Renal pelvis (tissue), 4 donors: Measurements from ENCODE around the gene GHRL. TPM values are rescaled to one million over a fixed set of nuclear protein-coding genes. Genes with fewer than 3 reads are reported as not detected.
"Not testable (repeated sequence)": the region's sequence is repeated elsewhere in the genome, so short reads cannot be mapped to it uniquely, and the experiment has no call there.

Experiments
- DNase-seq: peaks from one replicate; pipeline ENCODE4 v3.0.0-alpha.2; 2013
- polyA plus RNA-seq, 3 donors: library from polyadenylated mRNA; unstranded; fragments of 120-200 nt; gene quantifications; one replicate each; pipeline ENCODE4 v1.2.1, GENCODE V29; 2013; ENCODE audit not compliant: insufficient read length in 3 of 3

Gene GHRL
- polyA plus RNA-seq, 3 donors = 2.3 to 5.4 (median 3.8) TPM

DNA sequence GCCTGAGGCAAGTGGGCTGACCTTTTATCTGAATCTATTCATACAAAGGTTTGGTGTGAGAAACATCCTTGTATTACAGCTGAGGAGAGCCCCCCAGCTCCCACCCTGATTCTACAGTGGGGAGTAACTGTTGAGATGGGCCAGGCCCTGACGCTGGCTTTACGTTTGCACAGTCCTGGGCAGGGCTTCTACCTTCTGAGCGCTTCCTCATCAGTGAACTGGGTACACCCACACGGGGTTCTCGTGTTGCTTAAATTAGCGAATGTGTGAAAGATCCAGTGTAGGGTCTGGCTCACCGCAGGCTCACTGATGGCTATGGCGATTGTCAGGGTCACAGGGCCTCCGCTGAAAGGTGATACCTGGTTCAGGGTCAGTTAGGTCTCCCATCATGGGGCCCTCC lies 7.3 kb upstream of the GHRL start:
- DNase-seq = no peak

GRCh38 chr3:10299679-10300078 lies 6.9 kb upstream of the GHRL start:
- DNase-seq = no peak

- DNase-seq = no peak
Measured at GRCh38 chr3:10299175-10299574, 6.4 kb upstream of the GHRL start.

DNA sequence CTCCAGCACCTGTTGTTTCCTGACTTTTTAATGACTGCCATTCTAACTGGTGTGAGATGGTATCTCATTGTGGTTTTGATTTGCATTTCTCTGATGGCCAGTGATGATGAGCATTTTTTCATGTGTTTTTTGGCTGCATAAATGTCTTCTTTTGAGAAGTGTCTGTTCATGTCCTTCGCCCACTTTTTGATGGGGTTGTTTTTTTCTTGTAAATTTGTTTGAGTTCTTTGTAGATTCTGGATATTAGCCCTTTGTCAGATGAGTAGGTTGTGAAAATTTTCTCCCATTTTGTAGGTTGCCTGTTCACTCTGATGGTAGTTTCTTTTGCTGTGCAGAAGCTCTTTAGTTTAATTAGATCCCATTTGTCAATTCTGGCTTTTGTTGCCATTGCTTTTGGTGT lies 5.3 kb upstream of the GHRL start:
- not testable (repeated sequence) for DNase-seq

- DNase-seq = no peak
Measured at GRCh38 chr3:10294030-10294586, 1.4 kb upstream of the GHRL start.

GRCh38 chr3:10291641-10292040 lies 1.1 kb downstream of the GHRL start:
- DNase-seq = no peak

DNA sequence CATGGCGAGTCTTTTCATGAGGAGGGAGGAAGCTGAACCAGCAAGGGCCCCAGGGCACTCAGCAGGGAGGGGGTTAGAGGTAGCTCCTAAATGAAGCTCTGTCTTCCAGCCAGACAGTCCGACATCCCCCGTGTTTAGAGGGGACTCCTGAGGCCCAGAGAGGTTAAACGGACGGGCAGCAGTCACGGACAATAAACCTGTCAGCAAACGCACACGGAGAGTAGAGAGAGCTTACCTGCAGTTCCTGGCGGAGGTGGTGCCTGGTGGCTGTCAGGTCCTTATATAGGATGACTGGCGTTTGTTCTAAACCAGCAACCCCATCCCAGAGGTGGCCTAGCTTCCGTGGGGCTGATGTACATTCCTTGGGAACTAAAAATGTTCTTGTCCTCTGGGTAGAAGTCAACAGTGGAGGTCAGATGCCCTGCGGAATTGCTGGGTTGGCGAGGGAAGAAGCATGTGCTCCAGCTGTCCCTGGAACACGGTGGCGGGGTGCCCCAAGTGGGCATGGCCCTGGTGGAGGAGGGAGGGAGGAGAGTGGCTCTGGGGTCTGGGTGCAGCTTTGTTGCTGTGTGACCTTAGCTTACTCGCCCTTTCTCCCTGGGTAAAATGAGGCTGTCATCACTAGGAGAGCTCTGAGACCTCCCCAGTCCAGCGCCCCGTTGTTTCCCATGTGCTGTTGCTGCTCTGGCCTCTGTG lies 2.1 kb downstream of the GHRL start:
- DNase-seq = no peak

- no peak for DNase-seq
Measured at GRCh38 chr3:10289787-10290355, 2.9 kb downstream of the GHRL start.

DNA sequence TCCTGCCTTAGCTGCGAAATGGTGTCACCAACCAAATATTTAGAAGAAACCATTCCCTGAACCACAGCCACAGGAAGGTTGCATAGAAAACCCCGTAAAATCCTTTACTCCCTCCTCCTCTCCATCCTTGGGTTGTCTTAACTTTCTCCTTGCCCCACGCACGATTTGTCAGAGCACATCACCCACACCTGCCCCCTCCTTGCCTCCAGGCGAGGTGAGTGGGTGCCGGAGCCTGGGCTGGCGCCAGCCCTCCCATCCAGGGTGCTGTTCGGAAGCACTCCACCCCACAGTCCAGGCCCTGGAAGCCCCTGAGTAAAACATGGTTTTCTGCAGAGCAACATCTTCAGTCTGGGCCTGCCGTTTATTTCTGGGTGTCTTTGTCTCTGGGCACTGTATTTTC lies 3.7 kb downstream of the GHRL start:
- no peak for DNase-seq

GRCh38 chr3:10288575-10288960 lies 4.2 kb downstream of the GHRL start:
- no peak for DNase-seq

GRCh38 chr3:10287936-10288574 lies 4.7 kb downstream of the GHRL start:
- no peak for DNase-seq

- no peak for DNase-seq
Measured at GRCh38 chr3:10286596-10287295, 6.0 kb downstream of the GHRL start.

DNA sequence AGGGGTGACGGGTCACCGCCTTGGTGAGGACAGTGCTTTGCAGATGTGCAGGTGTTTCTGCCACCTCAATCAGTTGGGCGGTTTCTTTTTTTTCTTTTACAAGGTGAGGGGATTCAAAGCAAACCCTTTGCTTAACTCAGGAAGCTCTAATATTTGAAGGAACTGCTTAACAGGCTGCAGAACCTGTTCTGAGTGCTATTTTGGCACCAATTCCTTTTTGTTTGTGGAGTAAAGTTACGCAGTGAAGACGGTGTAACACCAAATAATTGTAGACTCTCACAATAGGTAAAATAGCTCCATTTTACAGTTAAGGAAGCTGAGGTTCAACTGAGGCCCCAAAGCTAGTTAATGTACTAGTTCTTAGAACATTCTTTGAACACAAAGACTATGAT lies 6.6 kb downstream of the GHRL start:
- DNase-seq = no peak

GRCh38 chr3:10285272-10286132 lies 7.2 kb downstream of the GHRL start:
- DNase-seq = no peak

DNA sequence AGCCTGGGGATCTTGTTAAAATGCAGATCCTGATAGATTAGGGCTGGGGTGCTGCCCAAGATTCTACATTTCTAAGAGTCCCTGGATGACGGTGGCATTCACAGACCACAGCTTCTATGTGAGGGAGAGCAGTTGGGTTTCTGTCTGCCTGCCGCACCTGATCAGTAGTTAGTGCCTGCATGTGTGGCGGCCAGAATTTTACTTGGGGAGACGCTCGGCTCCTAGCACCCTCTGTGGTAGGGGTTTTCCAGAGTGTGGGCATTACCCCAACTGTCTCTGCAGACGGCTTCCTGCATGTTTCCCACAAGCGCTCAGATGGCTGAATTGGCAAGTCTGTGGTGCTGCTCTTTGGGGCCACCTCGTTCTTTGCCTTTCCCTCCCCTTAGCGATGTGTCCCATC lies 8.3 kb downstream of the GHRL start:
- DNase-seq = no peak

GRCh38 chr3:10283638-10284037 lies 9.1 kb downstream of the GHRL start:
- no peak for DNase-seq

DNA sequence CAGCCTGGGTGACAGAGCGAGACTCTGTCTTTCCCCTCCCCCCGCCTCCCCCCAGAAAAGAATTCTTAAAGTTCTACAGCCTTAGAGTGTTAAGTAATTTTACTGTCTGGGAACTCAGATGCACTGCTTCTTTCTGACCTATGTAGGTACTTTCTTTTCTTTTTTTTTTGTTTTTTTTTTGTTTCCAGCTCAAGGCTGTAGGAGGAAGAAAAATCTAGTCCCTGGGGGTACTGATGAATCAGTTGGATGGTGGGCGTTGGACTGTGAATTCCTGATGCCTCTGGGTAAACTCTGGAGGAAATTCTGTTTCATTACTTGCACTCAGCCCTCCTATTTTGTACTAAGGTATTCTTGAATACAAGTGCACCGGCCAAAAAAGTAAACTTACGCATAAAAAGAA lies 10.8 kb downstream of the GHRL start:
- no peak for DNase-seq

DNA sequence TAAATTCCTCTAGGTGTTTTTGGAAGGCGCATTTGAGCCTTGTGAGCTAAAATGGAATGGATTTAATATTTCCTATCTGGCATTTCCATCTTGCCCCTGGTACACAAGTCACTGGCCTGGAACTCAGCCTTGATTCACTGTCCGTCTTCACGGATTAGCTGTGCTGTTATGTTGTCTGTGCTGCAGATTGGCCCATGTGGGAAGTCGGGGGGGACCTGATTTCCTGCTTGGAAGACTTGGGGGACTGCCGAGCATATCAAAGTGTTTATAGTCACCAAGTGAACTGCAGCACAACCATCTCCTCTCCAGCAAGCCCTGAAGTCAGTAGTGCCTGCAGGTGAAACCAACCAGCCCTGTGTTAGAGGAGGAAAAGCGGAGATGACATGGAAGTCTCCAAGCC lies 12.2 kb downstream of the GHRL start:
- no peak for DNase-seq

DNA sequence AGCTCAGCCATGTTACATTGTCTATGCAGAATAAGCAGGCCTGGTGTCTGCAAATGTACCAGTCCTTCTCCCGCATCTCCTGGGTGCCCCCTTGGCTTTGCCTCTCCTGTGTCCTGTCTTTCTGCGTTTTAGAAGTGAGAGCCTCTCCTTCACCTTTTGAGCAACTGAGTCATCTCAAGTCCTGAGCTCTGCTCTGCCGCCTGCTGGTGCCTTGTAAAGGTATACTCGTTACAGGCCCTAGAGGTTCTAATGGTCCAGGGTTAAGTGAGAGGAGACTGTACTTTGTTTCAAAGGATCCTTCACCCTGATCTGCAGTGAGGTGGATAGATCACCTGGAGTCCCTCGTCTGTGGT lies 12.6 kb downstream of the GHRL start:
- no peak for DNase-seq

DNA sequence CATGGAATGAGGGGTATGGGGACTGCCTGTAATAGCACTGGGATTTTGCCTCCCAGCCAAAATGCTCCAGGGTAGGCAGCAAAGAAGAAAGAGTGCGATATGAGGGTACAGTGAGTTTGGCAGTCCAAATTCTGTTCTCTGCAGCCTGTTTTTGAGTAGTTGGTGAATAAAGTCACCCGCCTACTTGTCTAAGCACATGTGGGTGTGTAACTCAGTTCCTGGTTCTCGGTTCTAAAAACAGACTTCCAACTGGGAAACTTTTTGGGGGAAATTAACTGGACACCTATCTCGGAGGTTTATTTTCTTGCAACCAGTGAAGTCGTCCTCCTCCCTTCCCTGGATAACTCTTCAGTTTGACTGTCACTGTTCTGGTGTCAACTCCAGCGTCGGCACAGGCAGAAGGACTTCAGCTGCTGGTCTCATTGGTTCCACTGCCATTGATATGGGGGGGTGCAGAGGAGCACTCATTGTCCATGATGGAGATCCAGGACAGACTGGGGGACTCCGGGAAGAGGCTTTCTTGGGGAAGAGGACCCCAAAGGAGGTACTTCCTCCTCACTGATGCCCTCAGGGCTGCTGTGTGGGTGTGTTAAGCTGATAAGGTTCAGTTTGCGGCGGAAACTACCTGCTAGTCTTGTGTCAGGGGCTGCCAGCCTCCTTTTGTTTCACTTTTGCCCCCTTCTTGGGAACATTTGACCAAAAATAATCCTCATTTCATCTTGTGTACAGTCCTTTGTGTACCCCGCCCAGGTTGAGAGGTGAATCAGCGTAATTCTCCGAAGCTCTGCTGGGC lies 13.2 kb downstream of the GHRL start:
- no peak for DNase-seq

DNA sequence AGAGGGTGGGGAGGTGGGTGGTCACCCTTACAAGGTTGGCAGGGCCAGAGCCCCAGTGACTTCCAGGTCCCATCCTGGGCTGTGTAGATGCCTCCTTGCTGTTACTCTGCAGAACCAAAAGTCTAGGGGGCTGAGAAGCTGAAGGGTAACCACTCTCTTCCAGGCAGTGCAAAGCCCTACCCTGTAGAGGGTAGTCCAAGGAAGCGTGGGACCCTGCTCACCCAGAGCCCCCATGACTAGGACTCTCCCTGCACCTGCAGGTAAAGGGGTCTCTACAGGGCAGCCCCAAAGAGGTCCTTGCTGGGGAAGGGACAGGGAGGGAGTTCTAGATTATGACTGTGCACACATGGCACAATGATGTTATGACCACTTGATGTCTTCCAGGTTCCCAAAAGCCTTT lies 14.2 kb downstream of the GHRL start:
- no peak for DNase-seq
